ENCODE data around the gene GNE. TPM values are rescaled to one million over a fixed set of nuclear protein-coding genes. Genes with fewer than 3 reads are reported as not detected.

GNE gene
- total and polyA plus RNA-seq, 2 of the 13 experiments (the other 11 are each of a cell fraction or from before 2014, with no cell fraction given), result 16.1 to 24.1 TPM

DNA sequence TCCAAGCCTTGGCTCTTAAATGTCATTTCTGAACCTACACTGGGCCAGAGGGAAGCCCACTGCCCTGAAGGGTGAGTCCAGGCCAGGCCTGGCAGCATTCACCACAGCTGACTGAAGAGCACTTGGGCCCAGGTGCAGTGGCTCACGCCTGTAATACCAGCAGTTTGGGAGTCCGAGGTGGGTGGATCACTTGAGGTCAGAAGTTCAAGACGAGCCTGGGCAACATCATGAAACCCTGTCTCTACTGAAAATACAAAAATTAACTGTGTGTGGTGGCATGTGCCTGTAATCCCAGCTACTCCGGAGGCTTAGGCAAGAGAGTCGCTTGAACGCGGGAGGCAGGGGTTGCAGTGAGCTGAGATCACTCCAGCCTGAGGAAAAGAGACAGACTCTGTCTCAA, 84.0 kb downstream of the GNE start:
- Histone ChIP-seq H3K27ac (ENCODE audit: extremely low read length, insufficient read depth, low read length) (no peak overlapping the region), H3K9ac (ENCODE audit: insufficient read depth, low read depth, low read length) (no peak overlapping the region), H4K20me1 (ENCODE audit: insufficient read depth, low read length) (no peaks in the 10 kb centered on the region), H2AFZ (ENCODE audit: low read length) (no peak overlapping the region), H3K36me3 (replicated peaks in 1 of 2; ENCODE audit: control insufficient read depth in 1 of 2, insufficient read depth in 2 of 2, low read length in 2 of 2) (no peaks in the 10 kb centered on the region), H3K27me3 (ENCODE audit: control insufficient read depth in 1 of 2, insufficient read depth in 2 of 2, low read length in 2 of 2) (peaks cover 5 to 33% of the 10 kb centered on the region in 2 experiments; a peak in 4 of 5 replicates), H3K4me3 (replicated peaks in 1 of 3; ENCODE audit: insufficient read depth in 1 of 3, low read depth in 2 of 3, low read length in 3 of 3) (no peak overlapping the region), H3K4me1 (ENCODE audit: insufficient read depth, low read length) (no peaks in the 10 kb centered on the region), H3K79me2 (ENCODE audit: insufficient read depth, low read length) (no peaks in the 10 kb centered on the region), H3K4me2 (ENCODE audit: low read depth, low read length) (no peak overlapping the region), H3K9me3 (ENCODE audit: low read length) (no peaks in the 10 kb centered on the region)
- ATAC-seq, result no peak
- no peak for FAIRE-seq
- WGBS (ENCODE audit: low lambda C conversion rate), result 66% methylated on average over 5 of the region's 7 CpGs
- POLR2A ChIA-PET, result no interaction called here
- in situ Hi-C loops (cut with HindIII; ENCODE audit: extremely low pct_ligation_motif_present, low pct_unique_long_range_greater_than_20kb) (no loop called here), intact Hi-C loops (cut with micrococcal nuclease; ENCODE audit: unreplicated experiment) (no loop called here)
- no TSS peak for BruUV-seq (replicated peaks)
- CTCF ChIA-PET (ENCODE audit: low intra/inter-chr PET ratio, low total read pairs), result no interaction called here
- no peak for DNase-seq (ENCODE audit: low spot score)
- TF ChIP-seq, protein P1, sequence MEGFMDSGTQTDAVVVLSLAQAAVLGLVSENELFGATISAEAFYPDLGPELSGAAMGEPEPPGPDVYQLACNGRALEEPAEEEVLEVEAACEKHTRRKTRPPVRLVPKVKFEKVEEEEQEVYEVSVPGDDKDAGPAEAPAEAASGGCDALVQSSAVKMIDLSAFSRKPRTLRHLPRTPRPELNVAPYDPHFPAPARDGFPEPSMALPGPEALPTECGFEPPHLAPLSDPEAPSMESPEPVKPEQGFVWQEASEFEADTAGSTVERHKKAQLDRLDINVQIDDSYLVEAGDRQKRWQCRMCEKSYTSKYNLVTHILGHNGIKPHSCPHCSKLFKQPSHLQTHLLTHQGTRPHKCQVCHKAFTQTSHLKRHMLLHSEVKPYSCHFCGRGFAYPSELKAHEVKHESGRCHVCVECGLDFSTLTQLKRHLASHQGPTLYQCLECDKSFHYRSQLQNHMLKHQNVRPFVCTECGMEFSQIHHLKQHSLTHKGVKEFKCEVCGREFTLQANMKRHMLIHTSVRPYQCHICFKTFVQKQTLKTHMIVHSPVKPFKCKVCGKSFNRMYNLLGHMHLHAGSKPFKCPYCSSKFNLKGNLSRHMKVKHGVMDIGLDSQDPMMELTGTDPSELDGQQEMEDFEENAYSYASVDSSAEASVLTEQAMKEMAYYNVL (CRISPR knock-in tag; IDR thresholded peaks at IDR 0.05; ENCODE audit: borderline replicate concordance), result no peak
- TF ChIP-seq CCAR2 (optimal IDR thresholded peaks at IDR 0.05; ENCODE audit: low read depth, low read length), result no peak
- no peak for TF ChIP-seq ZNF577 (CRISPR knock-in tag; IDR thresholded peaks at IDR 0.05; ENCODE audit: borderline replicate concordance, low read depth)
- TF ChIP-seq ELF3 (CRISPR knock-in tag; IDR thresholded peaks at IDR 0.05), result no peak
- TF ChIP-seq, protein P2, sequence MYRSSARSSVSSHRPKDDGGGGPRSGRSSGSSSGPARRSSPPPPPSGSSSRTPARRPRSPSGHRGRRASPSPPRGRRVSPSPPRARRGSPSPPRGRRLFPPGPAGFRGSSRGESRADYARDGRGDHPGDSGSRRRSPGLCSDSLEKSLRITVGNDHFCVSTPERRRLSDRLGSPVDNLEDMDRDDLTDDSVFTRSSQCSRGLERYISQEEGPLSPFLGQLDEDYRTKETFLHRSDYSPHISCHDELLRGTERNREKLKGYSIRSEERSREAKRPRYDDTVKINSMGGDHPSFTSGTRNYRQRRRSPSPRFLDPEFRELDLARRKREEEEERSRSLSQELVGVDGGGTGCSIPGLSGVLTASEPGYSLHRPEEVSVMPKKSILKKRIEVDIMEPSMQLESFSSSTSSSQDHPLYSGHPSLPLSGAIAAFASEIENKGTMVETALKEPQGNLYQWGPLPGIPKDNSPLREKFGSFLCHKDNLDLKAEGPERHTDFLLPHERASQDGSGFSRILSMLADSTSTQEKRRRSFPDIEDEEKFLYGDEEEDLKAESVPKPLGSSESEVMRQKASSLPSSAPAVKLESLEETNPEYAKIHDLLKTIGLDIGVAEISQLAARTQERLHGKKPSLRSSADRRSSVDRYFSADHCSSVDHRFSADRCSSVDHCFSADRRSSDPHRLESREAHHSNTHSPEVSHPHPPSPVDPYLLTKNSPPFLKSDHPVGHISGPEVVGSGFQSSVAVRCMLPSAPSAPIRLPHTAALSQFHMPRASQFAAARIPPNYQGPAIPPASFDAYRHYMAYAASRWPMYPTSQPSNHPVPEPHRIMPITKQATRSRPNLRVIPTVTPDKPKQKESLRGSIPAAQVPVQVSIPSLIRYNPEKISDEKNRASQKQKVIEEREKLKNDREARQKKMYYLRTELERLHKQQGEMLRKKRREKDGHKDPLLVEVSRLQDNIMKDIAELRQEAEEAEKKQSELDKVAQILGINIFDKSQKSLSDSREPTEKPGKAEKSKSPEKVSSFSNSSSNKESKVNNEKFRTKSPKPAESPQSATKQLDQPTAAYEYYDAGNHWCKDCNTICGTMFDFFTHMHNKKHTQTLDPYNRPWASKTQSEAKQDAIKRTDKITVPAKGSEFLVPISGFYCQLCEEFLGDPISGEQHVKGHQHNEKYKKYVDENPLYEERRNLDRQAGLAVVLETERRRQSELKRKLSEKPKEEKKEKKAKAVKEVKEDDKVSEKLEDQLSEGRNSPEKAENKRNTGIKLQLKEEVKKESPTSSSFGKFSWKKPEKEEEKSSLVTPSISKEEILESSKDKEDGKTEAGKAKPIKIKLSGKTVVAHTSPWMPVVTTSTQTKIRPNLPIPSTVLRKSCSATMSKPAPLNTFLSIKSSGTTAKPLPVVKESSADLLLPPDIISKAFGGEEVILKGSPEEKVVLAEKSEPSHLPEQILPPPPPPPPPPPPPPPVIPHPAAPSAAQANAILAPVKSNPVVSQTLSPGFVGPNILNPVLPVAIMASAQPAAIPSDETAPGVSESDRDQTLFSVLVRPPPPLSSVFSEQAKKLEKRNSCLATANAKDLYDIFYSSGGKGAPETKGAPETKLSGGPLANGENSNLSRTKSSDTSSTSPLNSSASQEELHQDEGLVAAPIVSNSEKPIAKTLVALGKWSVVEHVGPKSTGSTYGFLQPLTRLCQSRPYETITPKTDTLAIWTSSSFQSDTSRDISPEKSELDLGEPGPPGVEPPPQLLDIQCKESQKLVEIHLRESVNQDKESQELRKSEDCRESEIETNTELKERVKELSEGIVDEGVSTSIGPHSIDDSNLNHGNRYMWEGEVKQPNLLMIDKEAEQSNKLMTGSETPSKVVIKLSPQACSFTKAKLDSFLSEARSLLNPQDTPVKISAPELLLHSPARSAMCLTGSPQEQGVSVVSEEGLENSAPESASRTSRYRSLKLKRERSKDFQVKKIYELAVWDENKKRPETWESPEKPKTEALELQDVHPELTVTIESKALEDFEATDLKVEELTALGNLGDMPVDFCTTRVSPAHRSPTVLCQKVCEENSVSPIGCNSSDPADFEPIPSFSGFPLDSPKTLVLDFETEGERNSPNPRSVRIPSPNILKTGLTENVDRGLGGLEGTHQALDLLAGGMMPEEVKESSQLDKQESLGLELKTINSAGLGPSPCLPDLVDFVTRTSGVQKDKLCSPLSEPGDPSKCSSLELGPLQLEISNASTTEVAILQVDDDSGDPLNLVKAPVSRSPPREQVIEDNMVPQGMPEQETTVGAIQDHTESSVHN (CRISPR knock-in tag; IDR thresholded peaks at IDR 0.05), result no peak
- no peak for TF ChIP-seq SSRP1 (CRISPR knock-in tag; IDR thresholded peaks at IDR 0.05)
- TF ChIP-seq, protein P3, sequence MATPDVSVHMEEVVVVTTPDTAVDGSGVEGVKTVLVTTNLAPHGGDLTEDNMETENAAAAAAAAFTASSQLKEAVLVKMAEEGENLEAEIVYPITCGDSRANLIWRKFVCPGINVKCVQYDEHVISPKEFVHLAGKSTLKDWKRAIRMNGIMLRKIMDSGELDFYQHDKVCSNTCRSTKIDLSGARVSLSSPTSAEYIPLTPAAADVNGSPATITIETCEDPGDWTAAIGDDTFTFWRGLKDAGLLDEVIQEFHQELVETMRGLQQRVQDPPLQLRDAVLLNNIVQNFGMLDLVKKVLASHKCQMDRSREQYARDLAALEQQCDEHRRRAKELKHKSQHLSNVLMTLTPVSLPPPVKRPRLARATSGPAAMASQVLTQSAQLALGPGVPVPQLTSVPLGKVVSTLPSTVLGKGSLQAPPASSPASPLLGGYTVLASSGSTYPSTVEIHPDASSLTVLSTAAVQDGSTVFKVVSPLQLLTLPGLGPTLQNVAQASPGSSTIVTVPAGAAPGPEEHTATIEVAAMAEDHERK (CRISPR knock-in tag; IDR thresholded peaks at IDR 0.05; ENCODE audit: low read depth), result no peak
- TF ChIP-seq, protein P4, sequence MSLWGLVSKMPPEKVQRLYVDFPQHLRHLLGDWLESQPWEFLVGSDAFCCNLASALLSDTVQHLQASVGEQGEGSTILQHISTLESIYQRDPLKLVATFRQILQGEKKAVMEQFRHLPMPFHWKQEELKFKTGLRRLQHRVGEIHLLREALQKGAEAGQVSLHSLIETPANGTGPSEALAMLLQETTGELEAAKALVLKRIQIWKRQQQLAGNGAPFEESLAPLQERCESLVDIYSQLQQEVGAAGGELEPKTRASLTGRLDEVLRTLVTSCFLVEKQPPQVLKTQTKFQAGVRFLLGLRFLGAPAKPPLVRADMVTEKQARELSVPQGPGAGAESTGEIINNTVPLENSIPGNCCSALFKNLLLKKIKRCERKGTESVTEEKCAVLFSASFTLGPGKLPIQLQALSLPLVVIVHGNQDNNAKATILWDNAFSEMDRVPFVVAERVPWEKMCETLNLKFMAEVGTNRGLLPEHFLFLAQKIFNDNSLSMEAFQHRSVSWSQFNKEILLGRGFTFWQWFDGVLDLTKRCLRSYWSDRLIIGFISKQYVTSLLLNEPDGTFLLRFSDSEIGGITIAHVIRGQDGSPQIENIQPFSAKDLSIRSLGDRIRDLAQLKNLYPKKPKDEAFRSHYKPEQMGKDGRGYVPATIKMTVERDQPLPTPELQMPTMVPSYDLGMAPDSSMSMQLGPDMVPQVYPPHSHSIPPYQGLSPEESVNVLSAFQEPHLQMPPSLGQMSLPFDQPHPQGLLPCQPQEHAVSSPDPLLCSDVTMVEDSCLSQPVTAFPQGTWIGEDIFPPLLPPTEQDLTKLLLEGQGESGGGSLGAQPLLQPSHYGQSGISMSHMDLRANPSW (CRISPR knock-in tag; IDR thresholded peaks at IDR 0.05; ENCODE audit: borderline replicate concordance), result no peak
- TF ChIP-seq ZNF329 (CRISPR knock-in tag; IDR thresholded peaks at IDR 0.05; ENCODE audit: low read depth), result no peak
- no peak for TF ChIP-seq HCFC1 (IDR thresholded peaks at IDR 0.05; ENCODE audit: low read depth, low read length)
- TF ChIP-seq FOXA3 (CRISPR knock-in tag; IDR thresholded peaks at IDR 0.05), result no peak
